Activated CD4-positive, alpha-beta T cell treated with anti-CD3 and anti-CD28 coated beads, Interleukin-2, amount 50 U/mL, for 4 hours (primary cell): Measurements from ENCODE around the gene NUDT2.

Source experiments
- DNase-seq, 2 experiments: peaks; one replicate each; pipeline ENCODE4 v3.0.0-alpha.2; 2020

The NUDT2 gene

DNA sequence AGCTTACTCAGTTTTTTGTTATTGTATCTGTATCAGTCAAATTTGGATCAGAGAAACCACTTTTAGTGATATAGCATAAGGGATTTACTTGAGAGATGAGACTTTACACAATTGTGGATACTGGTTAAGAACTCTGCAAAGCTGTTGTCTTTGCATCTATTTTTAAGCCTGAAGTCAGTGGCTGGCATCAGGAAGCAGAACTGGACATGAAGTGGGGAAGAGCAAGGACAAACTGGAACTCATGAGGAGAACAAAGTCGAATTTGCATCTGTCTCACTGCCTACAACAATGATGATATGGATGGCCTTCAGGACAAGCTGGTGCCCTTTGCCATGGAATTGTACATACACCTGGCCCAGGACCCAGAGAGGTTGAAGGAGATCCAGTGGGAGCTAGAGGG lies 63.1 kb downstream of the NUDT2 start:
- no peak for DNase-seq
